Astrocyte (in vitro differentiated cells and primary cell): ENCODE results near the gene PRR22.

Experiments used
- EZH2 ChIP-seq: IDR thresholded peaks from 2 replicates; pipeline ENCODE4 v1.6.1; 2012; ENCODE audit warnings: mild to moderate bottlenecking, low read length, inconsistent platforms; ENCODE audit not compliant: insufficient read depth
- TF ChIP-seq, protein P1 (sequence below): IDR thresholded peaks from 2 replicates; pipeline ENCODE4 v1.5.1; 2011; ENCODE audit warnings: low read depth, mild to moderate bottlenecking, inconsistent platforms, low read length, moderate library complexity; ENCODE audit not compliant: insufficient read depth

DNA sequence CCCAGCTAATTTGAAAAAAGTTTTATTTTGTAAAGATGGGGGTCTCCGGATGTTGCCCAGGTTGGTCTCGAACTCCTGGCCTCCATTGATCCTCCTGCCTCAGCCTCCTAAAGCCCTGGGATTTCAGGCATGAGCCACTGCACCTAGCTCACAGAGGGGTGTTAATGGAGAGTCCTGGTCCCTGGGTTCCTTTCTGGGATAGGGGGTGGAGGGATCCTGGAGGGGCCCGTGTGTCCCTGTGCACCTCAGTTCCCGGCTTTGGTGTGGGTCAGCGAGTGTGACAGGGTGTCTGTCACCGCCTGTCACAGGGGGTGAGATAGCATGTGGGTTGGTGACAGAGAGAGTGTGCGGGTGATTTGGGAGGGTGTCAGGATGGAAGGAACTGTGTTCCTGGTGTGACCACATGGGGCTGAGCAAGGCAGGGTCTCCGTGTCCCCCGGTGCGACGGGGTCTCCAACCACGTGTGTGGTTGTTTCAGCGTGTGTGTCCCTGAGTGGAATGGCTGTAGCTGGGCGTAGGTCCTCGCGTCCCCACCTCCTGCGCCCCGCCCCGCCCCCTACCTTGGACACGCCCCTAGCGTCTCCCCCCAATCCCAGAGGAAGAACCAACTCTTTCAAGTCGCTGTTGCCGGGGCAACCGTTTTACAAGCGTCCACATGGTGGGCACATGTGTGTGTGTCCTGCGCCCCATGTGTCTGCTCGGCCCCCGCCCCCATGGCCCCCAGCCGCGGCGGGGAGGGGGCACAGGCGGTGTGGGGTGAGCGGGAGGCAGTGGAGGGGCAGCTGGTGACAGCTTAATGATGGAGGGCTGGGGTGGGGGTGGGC is 17.5 kb upstream of the PRR22 start:
- TF ChIP-seq, protein P1, sequence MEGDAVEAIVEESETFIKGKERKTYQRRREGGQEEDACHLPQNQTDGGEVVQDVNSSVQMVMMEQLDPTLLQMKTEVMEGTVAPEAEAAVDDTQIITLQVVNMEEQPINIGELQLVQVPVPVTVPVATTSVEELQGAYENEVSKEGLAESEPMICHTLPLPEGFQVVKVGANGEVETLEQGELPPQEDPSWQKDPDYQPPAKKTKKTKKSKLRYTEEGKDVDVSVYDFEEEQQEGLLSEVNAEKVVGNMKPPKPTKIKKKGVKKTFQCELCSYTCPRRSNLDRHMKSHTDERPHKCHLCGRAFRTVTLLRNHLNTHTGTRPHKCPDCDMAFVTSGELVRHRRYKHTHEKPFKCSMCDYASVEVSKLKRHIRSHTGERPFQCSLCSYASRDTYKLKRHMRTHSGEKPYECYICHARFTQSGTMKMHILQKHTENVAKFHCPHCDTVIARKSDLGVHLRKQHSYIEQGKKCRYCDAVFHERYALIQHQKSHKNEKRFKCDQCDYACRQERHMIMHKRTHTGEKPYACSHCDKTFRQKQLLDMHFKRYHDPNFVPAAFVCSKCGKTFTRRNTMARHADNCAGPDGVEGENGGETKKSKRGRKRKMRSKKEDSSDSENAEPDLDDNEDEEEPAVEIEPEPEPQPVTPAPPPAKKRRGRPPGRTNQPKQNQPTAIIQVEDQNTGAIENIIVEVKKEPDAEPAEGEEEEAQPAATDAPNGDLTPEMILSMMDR: no peak
- TF ChIP-seq EZH2: no peak
